ENCODE data around the gene NFIA.

DNA sequence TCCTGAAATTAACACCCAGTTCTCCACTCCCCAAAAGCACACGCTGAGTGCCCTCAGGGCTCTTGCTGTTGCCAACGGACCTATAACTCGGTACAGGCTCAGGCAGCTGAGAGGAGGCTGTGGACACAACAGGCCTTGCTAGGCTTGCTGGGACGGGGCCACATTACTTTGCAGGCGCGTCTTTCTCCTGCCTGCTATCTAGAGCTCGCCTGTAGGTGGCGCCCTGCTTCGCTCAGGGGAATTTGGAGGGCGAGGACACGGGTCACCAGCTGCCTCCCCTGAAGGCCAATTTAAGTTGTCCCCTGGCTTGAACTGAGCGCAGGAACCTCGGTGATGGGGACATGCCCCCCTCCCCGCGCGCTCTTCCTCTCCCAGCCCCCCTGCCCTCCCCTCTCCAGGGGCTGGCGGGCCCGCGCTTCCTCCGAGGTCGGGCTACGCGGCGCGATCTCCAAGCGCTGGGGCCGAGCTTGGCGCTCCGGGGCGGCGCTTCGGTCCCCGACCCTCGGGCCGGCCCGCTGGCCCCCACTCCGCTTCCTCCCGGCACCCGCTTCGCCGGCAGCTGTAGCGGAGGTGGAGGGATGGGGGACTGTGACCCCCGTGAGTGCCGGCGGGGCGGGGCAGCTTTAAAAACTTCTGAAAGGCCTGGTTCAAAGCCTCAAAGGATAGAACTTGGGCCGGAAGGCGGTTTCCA lies 32.4 kb upstream of the NFIA start:
- TF ChIP-seq, protein P1, sequence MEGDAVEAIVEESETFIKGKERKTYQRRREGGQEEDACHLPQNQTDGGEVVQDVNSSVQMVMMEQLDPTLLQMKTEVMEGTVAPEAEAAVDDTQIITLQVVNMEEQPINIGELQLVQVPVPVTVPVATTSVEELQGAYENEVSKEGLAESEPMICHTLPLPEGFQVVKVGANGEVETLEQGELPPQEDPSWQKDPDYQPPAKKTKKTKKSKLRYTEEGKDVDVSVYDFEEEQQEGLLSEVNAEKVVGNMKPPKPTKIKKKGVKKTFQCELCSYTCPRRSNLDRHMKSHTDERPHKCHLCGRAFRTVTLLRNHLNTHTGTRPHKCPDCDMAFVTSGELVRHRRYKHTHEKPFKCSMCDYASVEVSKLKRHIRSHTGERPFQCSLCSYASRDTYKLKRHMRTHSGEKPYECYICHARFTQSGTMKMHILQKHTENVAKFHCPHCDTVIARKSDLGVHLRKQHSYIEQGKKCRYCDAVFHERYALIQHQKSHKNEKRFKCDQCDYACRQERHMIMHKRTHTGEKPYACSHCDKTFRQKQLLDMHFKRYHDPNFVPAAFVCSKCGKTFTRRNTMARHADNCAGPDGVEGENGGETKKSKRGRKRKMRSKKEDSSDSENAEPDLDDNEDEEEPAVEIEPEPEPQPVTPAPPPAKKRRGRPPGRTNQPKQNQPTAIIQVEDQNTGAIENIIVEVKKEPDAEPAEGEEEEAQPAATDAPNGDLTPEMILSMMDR (conservative IDR thresholded peaks at IDR 0.05 in 1 of 2, IDR thresholded peaks at IDR 0.05 in 1 of 2; ENCODE audit: low read depth in 1 of 2, low read length in 2 of 2), result peak; percentile 93 to 95
- TF ChIP-seq EZH2 (IDR thresholded peaks at IDR 0.05; ENCODE audit: low read length, missing control alignments), result no peak

All from fibroblast of lung (primary cell).